ENCODE data around the gene TNFAIP2. TPM values are rescaled to one million over a fixed set of nuclear protein-coding genes. Genes with fewer than 3 reads are reported as not detected.

Gene TNFAIP2
- total and polyA plus RNA-seq, 2 donors (not counting 3 experiments of a cell fraction or from before 2014, with no cell fraction given), result 31.6 to 42.7 TPM

DNA sequence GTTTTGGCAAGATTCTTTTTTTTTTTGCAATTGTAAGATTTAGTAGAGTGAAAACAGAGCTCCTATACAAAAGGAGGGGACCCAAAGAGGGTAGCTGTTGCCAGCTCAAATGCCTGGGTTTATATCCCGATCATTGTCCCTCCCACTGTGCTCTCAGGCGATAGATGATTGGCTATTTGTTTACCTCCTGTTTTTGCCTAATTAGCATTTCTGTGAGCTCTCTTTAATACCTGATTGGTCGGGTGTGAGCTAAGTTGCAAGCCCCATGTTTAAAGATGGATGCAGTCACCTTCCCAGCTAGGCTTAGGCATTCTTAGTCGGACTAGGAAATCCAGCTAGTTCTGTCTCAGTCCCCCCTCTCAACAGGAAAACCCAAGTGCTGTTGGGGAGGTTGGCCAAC lies 26.9 kb upstream of the TNFAIP2 start:
- dilution Hi-C loops (cut with MboI; ENCODE audit: extremely low pct_ligation_motif_present, low sequenced_read_pairs) (no loop called here), intact Hi-C loops (cut with micrococcal nuclease) (no loop called here)
- POLR2A ChIA-PET, result no interaction called here
- Histone ChIP-seq H2AFZ (ENCODE audit: low read depth, low read length) (no peak overlapping the region), H3K4me1 (ENCODE audit: control insufficient read depth, extremely low read depth, insufficient read depth, low read length) (no peaks in the 10 kb centered on the region), H3K9me3 (replicated peaks; ENCODE audit: control insufficient read depth, insufficient read depth, low read length) (no peaks in the 10 kb centered on the region), H3K9me1 (replicated peaks; ENCODE audit: control insufficient read depth, extremely low read depth, insufficient read depth, low read length) (no peaks in the 10 kb centered on the region), H4K20me1 (replicated peaks; ENCODE audit: control insufficient read depth, extremely low read depth, insufficient read depth, low read length) (no peaks in the 10 kb centered on the region), H3K4me2 (ENCODE audit: insufficient read depth, low read length) (no peak overlapping the region), H3K27me3 (ENCODE audit: control insufficient read depth in 2 of 2, insufficient read depth in 2 of 2, low read length in 2 of 2) (peaks cover 0 to 2% of the 10 kb centered on the region in 2 experiments), H3K79me2 (ENCODE audit: control insufficient read depth, insufficient read depth, low read length) (no peaks in the 10 kb centered on the region), H3K4me3 (replicated peaks in 1 of 3; ENCODE audit: insufficient read depth in 1 of 3, low read depth in 1 of 3, low read length in 3 of 3) (no peak overlapping the region), H3K27ac (ENCODE audit: insufficient read depth, low read depth, low read length) (no peak overlapping the region), H3K36me3 (ENCODE audit: control insufficient read depth in 2 of 2, extremely low read depth in 1 of 2, insufficient read depth in 2 of 2, low read length in 2 of 2) (no peaks in the 10 kb centered on the region), H3K9ac (replicated peaks; ENCODE audit: extremely low read depth, insufficient read depth, low read length) (no peak overlapping the region)
- no peak for DNase-seq (ENCODE audit: low read depth, low spot score)
- TF ChIP-seq EZH2 (IDR thresholded peaks at IDR 0.05; ENCODE audit: borderline replicate concordance, low read depth, low read length, severe bottlenecking) (no peak), FOS (IDR thresholded peaks at IDR 0.05; ENCODE audit: borderline replicate concordance, insufficient read depth, low read length) (no peak), GATA2 (IDR thresholded peaks at IDR 0.05; ENCODE audit: insufficient read depth, insufficient read length, low read depth, low read length) (no peak), MYC (IDR thresholded peaks at IDR 0.05; ENCODE audit: low read depth, low read length) (no peak), POLR2AphosphoS5 (IDR thresholded peaks at IDR 0.05; ENCODE audit: insufficient read depth, low read depth, low read length) (no peak), POLR2A (IDR thresholded peaks at IDR 0.05; ENCODE audit: low read depth, low read length) (no peak), JUN (IDR thresholded peaks at IDR 0.05; ENCODE audit: borderline replicate concordance, insufficient read depth, insufficient read length, low read depth) (no peak)
- TF ChIP-seq, protein P1, sequence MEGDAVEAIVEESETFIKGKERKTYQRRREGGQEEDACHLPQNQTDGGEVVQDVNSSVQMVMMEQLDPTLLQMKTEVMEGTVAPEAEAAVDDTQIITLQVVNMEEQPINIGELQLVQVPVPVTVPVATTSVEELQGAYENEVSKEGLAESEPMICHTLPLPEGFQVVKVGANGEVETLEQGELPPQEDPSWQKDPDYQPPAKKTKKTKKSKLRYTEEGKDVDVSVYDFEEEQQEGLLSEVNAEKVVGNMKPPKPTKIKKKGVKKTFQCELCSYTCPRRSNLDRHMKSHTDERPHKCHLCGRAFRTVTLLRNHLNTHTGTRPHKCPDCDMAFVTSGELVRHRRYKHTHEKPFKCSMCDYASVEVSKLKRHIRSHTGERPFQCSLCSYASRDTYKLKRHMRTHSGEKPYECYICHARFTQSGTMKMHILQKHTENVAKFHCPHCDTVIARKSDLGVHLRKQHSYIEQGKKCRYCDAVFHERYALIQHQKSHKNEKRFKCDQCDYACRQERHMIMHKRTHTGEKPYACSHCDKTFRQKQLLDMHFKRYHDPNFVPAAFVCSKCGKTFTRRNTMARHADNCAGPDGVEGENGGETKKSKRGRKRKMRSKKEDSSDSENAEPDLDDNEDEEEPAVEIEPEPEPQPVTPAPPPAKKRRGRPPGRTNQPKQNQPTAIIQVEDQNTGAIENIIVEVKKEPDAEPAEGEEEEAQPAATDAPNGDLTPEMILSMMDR (IDR thresholded peaks at IDR 0.05; ENCODE audit: extremely low read depth in 1 of 2, insufficient read depth in 1 of 2, low read depth in 1 of 2, low read length in 2 of 2), result no peak
- TF ChIP-seq, protein P2, sequence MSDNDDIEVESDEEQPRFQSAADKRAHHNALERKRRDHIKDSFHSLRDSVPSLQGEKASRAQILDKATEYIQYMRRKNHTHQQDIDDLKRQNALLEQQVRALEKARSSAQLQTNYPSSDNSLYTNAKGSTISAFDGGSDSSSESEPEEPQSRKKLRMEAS (IDR thresholded peaks at IDR 0.05; ENCODE audit: insufficient read depth, insufficient read length), result no peak
- no peak for FAIRE-seq
- CTCF ChIA-PET, result interaction anchor here (0.8 to 3.9 kb wide), 6 partner anchors 8 to 196 kb away, joined by 3 to 67 read pairs (median 5); no protein-coding TSS in a partner anchor
- BruUV-seq (replicated peaks), result no TSS peak
